SIG-M5 (cell line): Measurements from ENCODE around the gene APOE.
"Not testable (repeated sequence)": the region's sequence is repeated elsewhere in the genome, so short reads cannot be mapped to it uniquely, and the experiment has no call there.

Experiments
- DNase-seq: peaks from one replicate; lab custom pipeline; 2025; lab: John Stamatoyannopoulos, UW

The APOE gene

DNA sequence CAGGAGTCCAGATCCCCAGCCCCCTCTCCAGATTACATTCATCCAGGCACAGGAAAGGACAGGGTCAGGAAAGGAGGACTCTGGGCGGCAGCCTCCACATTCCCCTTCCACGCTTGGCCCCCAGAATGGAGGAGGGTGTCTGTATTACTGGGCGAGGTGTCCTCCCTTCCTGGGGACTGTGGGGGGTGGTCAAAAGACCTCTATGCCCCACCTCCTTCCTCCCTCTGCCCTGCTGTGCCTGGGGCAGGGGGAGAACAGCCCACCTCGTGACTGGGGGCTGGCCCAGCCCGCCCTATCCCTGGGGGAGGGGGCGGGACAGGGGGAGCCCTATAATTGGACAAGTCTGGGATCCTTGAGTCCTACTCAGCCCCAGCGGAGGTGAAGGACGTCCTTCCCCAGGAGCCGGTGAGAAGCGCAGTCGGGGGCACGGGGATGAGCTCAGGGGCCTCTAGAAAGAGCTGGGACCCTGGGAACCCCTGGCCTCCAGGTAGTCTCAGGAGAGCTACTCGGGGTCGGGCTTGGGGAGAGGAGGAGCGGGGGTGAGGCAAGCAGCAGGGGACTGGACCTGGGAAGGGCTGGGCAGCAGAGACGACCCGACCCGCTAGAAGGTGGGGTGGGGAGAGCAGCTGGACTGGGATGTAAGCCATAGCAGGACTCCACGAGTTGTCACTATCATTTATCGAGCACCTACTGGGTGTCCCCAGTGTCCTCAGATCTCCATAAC lies at the start of gene APOE:
TSS of gene APOE (plus strand) at position 360 of the 724 bp plus-strand sequence. CDS start 829 bp downstream, outside the sequence.
- DNase-seq = no peak

DNA sequence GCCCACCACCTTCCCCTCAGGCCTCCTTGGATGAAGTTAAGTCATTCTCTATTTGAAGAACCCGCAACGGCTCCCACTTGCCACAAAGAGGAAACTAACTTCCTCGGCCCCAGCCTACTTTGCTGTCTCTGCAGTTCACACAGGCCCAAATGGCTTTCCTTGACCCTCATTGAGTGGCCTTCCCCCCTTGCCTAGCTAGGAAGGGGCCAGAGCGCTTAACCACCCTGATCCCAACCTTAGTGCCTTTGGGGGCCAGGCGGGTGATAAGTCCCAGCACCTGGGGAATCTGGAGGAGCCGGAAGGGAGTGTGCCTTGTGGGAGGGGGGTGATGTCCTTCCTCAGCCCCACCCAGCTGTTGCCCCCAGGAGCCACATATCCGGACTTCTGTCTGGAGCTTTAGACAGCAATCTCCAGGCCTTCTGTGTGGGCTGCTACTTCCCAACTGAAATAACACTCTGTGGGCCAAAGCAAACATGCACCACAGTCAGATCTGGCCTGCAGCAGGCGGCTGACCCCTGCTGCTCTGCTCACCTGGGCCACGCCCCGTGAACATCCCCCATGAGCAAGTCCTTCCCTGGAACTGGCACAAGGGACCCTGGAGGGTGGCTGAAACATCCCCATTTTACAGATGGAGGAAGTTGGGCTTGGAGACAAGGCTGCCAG lies 49.0 kb upstream of the APOE start:
- no peak for DNase-seq

DNA sequence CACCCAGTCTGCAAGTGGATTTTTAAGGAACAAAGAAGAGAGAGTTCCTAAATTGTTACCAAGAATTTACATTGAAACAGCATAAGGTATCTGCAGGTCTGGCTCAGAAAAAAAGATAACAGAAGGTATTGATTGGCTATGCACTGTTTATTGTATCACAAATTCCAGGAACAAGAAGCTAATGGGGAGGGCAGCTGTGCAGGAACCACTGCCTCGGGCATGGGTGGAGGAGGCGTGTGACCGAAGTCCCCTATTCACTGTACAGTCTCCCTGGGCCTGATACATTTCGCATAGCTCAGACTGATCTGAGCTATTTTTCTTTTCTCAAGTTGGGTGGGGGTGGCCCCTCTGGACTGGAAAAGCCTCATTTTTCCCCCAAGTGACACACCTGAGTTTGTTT lies 47.8 kb upstream of the APOE start:
- DNase-seq = no peak

DNA sequence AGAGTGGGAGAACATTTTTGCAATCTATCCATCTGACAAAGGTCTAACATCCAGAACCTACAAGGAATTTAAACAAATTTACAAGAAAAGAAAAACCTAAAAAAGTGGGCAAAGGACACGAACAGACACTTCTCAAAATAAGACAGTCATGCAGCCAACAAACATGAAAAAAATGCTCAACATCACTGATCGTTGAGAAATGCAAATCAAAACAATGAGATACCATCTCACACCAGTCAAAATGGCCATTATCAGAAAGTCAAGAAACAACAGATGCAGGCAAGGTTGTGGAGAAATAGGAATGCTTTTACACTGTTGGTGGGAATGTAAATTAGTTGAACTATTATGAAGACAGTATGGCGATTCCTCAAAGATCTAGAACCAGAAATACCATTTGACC lies 44.0 kb upstream of the APOE start:
- DNase-seq = not testable (repeated sequence)

DNA sequence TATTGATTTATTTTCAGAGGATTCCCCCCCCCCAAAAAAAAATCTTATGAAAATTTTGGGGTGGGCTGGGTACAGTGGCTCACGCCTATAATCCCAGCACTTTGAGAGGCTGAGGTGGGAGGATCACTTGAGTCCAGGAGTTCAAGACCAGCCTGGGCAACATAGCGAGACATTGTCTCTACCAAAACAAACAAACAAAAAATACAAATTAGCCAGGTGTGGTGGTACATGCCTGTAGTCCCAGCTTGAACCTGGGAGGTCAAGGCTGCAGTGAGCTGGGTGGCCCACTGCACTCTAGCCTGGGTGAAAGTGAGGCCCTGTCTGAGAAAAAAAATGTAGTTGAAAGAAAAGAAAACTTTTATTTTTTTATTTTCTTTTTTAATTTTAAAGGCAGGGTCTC lies 41.6 kb upstream of the APOE start:
- no peak for DNase-seq

DNA sequence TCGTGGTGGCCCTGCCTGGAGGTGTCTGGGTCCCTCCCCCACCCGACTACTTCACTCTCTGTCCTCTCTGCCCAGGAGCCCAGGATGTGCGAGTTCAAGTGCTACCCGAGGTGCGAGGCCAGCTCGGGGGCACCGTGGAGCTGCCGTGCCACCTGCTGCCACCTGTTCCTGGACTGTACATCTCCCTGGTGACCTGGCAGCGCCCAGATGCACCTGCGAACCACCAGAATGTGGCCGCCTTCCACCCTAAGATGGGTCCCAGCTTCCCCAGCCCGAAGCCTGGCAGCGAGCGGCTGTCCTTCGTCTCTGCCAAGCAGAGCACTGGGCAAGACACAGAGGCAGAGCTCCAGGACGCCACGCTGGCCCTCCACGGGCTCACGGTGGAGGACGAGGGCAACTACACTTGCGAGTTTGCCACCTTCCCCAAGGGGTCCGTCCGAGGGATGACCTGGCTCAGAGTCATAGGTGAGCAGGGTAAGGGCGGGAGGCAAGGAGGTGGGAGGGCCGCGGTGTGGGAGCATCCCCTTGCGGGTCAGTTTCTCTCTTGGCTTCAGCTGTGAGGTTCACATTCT lies 40.3 kb upstream of the APOE start:
- no peak for DNase-seq

DNA sequence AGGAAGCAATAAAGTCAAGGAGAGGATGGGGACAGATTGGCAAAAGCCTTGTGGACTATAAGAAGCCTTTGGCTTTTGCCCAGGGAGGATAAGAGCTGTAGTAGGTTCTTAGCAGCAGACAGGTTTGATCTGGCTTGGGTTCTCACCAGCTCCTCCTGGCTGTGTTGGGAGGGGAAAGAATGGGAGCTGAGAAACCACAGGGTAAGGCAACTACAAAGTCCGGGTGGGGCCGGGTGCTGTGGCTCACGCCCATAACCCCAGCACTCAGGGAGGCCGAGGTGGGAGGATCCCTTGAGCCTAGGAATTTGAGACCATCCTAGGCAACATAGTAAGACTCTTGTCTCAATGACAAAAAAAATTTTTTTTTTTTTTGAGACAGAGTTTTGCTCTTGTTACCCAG lies 38.9 kb upstream of the APOE start:
- no peak for DNase-seq

DNA sequence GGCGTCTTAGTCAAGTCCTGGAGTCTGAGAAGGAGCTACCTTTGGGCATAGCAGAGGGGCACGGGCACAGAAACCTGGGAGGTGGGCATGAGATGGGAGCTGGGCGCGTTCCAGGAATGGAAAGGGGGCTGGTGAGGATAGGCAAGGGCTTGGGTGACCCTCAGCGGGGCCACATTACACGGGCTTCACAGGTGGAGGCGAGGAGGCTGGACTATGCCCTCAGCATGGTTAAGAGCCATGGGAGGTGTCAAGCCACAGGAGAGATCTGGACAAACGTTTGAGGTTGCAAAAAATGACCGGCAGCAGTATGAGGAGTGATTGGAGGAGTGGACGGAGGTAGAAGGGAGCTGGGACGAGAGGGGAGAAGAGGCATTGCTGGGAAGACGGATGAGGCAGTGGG lies 38.0 kb upstream of the APOE start:
- DNase-seq = no peak

DNA sequence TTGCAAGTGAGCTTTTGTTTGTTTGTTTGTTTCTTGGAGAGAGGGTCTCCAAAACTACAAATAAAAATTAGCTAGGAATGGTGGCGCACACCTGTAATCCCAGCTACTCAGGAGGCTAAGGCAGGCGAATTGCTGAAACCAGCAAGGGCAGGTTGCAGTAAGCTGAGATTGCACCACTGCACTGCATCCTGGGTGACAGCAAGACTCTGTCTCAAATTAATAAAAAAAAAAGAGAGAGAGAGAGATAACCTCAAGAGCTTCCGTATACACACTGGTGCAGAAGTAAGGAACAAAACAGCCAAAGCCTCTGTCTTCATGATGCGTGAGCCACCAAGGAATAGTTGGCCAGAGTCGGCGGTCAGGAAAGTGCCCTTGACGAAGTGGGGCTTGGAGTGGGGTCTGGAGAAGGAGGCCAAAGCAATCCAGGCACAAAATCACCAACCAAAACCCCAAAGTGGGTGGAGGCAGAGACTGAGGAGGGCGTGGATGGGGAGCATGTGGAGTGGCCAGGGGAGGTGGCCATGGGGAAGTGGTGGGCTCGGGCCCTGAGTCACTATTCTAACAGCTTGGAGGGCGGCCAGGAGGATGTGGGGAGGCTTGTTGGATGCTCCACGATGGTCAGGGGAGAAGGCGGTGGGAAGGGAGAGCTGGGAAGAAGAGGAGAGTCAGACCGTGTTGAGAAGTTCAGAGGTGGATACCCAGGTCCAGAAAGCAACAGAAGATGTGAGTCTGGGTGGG lies 35.7 kb upstream of the APOE start:
- DNase-seq = no peak

DNA sequence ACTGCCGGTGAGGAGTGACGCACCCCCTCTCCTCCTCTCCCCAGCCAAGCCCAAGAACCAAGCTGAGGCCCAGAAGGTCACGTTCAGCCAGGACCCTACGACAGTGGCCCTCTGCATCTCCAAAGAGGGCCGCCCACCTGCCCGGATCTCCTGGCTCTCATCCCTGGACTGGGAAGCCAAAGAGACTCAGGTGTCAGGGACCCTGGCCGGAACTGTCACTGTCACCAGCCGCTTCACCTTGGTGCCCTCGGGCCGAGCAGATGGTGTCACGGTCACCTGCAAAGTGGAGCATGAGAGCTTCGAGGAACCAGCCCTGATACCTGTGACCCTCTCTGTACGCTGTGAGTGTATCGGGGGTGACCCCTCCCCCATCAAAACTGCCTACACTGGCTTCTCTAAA lies 33.8 kb upstream of the APOE start:
- no peak for DNase-seq

DNA sequence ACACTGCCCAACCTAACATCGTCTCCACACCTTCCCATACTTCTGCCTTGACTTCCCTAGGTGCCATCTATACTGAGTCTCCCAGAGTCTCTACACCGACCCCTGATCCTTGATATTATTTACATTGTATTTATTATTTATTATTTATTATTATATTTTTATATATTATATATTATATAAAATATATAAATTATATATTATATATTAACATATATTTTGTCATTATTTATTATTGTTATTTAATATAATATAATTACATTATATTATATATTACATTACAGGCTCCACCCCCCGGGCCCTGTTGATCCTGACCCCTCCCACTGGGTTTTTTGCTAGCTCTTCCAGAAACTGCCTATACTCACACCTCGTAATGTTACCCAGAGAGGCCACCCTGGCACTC lies 32.9 kb upstream of the APOE start:
- no peak for DNase-seq

DNA sequence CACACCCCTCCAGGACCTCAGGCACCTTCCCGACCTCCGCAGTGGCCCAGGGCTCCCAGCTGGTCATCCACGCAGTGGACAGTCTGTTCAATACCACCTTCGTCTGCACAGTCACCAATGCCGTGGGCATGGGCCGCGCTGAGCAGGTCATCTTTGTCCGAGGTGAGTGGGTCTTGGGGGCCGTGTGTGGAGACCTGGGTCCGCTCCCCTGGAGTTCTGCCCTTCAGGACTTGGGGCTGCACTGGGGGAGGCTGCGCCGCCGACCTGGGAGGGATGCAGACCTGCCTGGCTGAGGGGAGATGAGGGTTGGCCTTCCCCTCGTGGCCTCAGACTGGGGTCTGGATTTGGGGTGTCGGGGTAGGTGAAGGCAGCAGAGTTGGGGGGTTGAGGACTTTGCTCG lies 31.3 kb upstream of the APOE start:
- DNase-seq = no peak

DNA sequence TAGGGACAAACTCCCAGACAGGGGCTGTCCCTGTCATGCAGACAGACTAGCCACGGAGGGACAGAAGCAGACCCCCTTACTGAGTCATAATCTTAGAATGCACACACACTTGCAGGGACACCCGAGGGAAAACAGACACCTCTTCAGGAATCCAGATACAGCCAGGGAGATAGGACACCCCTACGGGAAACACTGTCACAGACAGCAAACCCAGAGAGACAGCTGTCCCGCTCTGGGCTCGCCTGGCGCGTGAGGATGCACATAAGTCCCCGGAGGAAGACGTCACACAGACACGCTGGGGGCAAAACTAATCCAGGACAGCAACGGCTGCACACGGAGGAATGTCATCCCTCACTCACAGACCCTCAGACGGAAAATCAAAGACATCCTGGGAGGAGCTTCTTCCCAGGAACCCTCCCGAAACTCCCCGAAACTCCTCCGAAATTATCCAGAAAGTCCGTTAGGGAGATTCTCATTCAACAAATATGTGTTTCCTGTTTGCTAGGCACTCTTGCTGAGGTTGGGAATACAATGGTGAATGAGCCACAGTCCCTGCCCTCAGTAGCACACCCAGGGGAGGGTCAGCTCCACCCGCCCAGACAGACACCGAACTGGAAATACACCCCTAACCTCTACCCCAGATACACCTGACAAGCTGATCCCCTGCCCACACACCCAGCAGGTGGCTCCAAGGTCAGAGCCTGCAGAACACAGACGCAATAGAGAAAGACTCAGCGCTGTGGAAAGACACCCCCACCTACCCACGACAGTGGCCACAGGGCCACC lies 29.7 kb upstream of the APOE start:
- DNase-seq = no peak

DNA sequence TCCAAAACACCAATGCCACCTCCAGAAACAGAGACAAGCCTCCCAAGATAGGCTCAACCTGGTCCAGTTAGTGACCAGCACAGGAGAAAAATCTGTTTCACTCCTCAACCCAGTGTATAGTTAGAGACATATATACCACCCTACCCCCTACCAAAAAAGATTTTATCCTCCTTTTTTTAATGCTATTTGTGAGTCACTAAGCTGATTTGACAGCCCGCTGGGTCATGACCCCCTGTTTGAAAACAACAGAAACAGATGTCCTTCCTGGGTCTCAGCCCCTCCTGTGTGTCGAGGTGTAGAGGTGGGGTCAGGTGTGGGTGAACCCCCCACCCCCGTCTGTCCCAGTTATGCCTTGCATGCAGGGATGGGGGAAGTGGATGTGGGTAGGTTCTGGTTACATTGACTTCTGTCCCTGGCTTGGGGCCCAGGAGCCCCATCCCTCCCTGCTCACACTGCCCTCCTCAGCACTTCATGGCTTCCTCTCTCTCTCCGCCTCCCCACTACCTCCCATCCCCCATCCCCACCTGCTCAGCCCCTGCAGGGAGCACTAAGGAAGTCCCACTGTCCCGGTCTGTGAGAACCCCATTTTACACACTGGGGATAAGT lies 28.6 kb upstream of the APOE start:
- no peak for DNase-seq

DNA sequence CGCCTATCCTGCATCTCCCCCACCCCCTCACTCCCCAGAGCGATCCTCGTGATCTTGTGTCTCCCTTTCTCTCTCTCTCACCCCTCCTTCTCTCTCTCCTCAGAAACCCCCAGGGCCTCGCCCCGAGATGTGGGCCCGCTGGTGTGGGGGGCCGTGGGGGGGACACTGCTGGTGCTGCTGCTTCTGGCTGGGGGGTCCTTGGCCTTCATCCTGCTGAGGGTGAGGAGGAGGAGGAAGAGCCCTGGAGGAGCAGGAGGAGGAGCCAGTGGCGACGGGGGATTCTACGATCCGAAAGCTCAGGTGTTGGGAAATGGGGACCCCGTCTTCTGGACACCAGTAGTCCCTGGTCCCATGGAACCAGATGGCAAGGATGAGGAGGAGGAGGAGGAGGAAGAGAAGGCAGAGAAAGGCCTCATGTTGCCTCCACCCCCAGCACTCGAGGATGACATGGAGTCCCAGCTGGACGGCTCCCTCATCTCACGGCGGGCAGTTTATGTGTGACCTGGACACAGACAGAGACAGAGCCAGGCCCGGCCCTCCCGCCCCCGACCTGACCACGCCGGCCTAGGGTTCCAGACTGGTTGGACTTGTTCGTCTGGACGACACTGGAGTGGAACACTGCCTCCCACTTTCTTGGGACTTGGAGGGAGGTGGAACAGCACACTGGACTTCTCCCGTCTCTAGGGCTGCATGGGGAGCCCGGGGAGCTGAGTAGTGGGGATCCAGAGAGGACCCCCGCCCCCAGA lies 27.3 kb upstream of the APOE start:
- no peak for DNase-seq

DNA sequence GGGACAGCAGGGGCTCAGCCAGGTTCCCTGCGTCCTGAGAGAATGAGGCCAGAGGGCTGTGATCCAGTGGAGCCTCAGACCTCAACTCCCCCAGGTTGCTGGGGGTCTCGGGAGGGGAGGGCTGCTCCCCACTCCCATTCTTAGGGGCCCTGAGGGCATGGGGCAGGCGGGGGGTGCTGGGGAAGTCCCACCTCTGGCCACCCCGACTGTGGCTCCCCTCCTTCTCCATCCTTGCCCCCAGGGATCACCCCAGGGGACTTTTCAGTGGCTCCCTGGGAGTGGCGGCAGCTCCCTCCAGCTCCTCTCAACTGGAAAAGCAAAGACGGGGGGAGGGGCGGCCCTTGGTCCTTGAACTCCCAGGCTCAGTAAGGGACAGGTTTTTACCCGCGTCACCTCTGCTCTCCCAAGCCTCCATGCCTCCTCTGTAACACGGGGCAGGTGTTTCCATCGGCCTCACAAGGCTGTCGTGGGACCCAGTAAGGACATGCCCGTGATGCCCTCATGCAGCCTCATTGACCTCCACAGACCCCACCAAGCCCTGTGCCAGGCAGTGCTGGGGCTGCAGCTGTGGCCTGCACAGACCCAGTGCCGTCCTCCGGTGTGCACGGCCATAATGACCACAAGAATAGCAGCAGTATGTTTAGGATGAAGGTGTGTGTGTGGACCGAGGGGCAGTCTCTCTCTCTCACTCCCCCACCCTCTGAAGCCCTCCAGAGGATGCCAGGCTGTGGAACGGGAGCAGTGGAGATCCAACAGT lies 26.1 kb upstream of the APOE start:
- DNase-seq = no peak

DNA sequence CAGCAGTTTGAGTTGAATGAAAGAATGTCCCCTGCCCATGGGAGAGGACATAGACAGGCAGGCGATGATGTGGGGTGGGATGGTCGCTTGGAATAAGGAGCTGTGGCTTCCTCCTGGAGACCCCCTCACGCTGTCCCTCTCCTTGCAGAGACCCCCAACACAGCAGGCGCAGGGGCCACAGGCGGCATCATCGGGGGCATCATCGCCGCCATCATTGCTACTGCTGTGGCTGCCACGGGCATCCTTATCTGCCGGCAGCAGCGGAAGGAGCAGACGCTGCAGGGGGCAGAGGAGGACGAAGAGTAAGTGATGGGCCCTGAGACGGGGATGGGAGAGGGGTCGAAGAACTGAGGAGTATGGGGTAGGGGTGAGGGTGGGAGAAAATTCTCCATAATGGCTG lies 23.5 kb upstream of the APOE start:
- DNase-seq = no peak

DNA sequence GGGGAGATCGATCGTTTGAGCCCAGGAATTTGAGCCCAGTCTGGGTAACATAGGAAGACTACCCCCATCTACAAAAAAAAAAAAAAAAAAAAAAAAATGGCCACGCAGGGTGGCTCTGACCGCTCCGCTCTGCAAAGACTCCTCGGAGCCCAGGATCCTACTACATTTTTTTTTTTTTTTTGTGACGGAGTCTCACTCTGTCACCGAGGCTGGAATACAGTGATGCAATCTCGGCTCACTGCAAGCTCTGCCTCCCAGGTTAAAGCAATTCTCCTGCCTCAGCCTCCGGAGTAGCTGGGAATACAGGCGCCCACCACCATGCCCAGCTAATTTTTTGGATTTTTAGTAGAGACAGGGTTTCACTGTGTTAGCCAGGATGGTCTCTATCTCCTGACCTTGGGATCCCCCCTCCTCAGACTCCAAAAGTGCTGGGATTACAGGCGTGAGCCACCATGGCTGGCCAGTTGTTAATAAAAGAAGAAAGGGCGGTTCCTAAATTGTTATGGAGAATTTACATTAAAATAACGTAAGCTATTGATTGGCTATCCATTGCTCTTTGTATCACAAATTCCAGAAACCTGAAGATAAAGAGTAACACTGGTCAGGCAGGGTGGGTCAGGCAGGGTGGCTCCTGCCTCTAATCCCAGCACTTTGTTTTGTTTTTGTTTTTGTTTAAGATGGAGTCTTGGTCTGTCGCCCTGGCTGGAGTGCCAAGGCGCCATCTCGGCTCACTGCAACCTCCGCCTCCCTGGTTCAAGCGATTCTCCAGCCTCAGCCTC lies 22.8 kb upstream of the APOE start:
- not testable (repeated sequence) for DNase-seq

DNA sequence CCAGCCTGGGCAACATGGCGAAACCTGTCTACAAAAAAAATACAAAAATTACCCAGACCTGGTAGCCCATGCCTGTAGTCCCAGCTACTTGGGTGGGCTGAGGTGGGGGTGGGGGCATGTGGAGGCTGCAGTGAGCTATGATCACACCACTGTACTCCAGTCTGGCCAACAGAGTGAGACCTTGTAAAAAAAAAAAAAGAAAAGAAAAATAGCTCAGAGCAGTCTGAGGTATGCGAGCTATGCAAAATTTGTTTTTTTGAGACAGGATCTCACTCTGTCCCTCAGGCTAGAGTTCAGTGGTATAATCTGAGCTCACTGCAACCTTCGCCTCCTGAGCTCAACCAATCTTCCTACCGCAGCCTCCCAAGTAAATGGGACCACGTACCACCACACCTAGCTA lies 21.7 kb upstream of the APOE start:
- no peak for DNase-seq
